ENCODE data around the gene CEACAM5. TPM values are rescaled to one million over a fixed set of nuclear protein-coding genes. Genes with fewer than 3 reads are reported as not detected.

The CEACAM5 gene
- total RNA-seq, 2 experiments from 2014 or later: not detected

GRCh38 chr19:41714598-41714997, 6.2 kb downstream of the CEACAM5 start:
- H3K27ac ChIP-seq (ENCODE audit: low read depth, low read length, poor library complexity, severe bottlenecking): no peak overlapping the region
- ChIA-PET POLR2A (no interaction called here), CTCF (ENCODE audit: unreplicated experiment) (no interaction called here)
- BruUV-seq (replicated peaks): no TSS peak
- H3K4me1 ChIP-seq (ENCODE audit: insufficient read depth, low read length, poor library complexity, severe bottlenecking): no peaks in the 10 kb centered on the region
- no peaks in the 10 kb centered on the region for H3K79me2 ChIP-seq (ENCODE audit: insufficient read depth, low read depth, low read length)
- H3K9me2 ChIP-seq (ENCODE audit: insufficient read depth, low read length): no peaks in the 10 kb centered on the region
- no peaks in the 10 kb centered on the region for H3K9me3 ChIP-seq (ENCODE audit: low read length)
- H3K4me3 ChIP-seq (ENCODE audit: low read depth, low read length, poor library complexity, severe bottlenecking): no peak overlapping the region
- H3K4me2 ChIP-seq (ENCODE audit: low read length): no peak overlapping the region
- TF ChIP-seq EZH2phosphoT487 (IDR thresholded peaks at IDR 0.05; ENCODE audit: borderline replicate concordance, low read depth, low read length): no peak
- no peak for TF ChIP-seq CTCF (conservative IDR thresholded peaks at IDR 0.05; ENCODE audit: low read length)
- intact Hi-C loops (cut with micrococcal nuclease; ENCODE audit: unreplicated experiment): no loop called here
- no peaks in the 10 kb centered on the region; the same call in 1 of the 2 replicates for H4K20me1 ChIP-seq (ENCODE audit: insufficient read depth, low read length)
- no peaks in the 10 kb centered on the region for H3K36me3 ChIP-seq (ENCODE audit: insufficient read depth, low read length)
- no peak overlapping the region for H2AFZ ChIP-seq (ENCODE audit: low read length)
- no peak for DNase-seq (ENCODE audit: low spot score)

GRCh38 chr19:41718761-41719160, 10.3 kb downstream of the CEACAM5 start:
- no peaks in the 10 kb centered on the region for H3K9me3 ChIP-seq (ENCODE audit: low read length)
- no peaks in the 10 kb centered on the region for H4K20me1 ChIP-seq (ENCODE audit: insufficient read depth, low read length)
- DNase-seq (ENCODE audit: low spot score): no peak
- POLR2A ChIA-PET: no interaction called here
- no TSS peak for BruUV-seq (replicated peaks)
- CTCF ChIA-PET (ENCODE audit: unreplicated experiment): no interaction called here
- H3K79me2 ChIP-seq (ENCODE audit: insufficient read depth, low read depth, low read length): no peaks in the 10 kb centered on the region
- no peak overlapping the region for H3K4me2 ChIP-seq (ENCODE audit: low read length)
- H3K36me3 ChIP-seq (ENCODE audit: insufficient read depth, low read length): no peaks in the 10 kb centered on the region
- TF ChIP-seq CTCF (conservative IDR thresholded peaks at IDR 0.05; ENCODE audit: low read length) (no peak), EZH2phosphoT487 (IDR thresholded peaks at IDR 0.05; ENCODE audit: borderline replicate concordance, low read depth, low read length) (no peak)
- no peaks in the 10 kb centered on the region for H3K4me1 ChIP-seq (ENCODE audit: insufficient read depth, low read length, poor library complexity, severe bottlenecking)
- H2AFZ ChIP-seq (ENCODE audit: low read length): no peak overlapping the region
- no peak overlapping the region for H3K27ac ChIP-seq (ENCODE audit: low read depth, low read length, poor library complexity, severe bottlenecking)
- intact Hi-C loops (cut with micrococcal nuclease; ENCODE audit: unreplicated experiment): no loop called here
- no peaks in the 10 kb centered on the region for H3K9me2 ChIP-seq (ENCODE audit: insufficient read depth, low read length)
- H3K4me3 ChIP-seq (ENCODE audit: low read depth, low read length, poor library complexity, severe bottlenecking): no peak overlapping the region

- TF ChIP-seq EZH2phosphoT487 (IDR thresholded peaks at IDR 0.05; ENCODE audit: borderline replicate concordance, low read depth, low read length) (no peak), CTCF (conservative IDR thresholded peaks at IDR 0.05; ENCODE audit: low read length) (no peak)
- H3K27ac ChIP-seq (ENCODE audit: low read depth, low read length, poor library complexity, severe bottlenecking): no peak overlapping the region
- intact Hi-C loops (cut with micrococcal nuclease; ENCODE audit: unreplicated experiment): no loop called here
- no peaks in the 10 kb centered on the region for H3K4me1 ChIP-seq (ENCODE audit: insufficient read depth, low read length, poor library complexity, severe bottlenecking)
- no peaks in the 10 kb centered on the region for H4K20me1 ChIP-seq (ENCODE audit: insufficient read depth, low read length)
- H3K79me2 ChIP-seq (ENCODE audit: insufficient read depth, low read depth, low read length): no peaks in the 10 kb centered on the region
- no peak overlapping the region for H3K4me3 ChIP-seq (ENCODE audit: low read depth, low read length, poor library complexity, severe bottlenecking)
- no peak overlapping the region for H2AFZ ChIP-seq (ENCODE audit: low read length)
- no peak for DNase-seq (ENCODE audit: low spot score)
- H3K9me2 ChIP-seq (ENCODE audit: insufficient read depth, low read length): no peaks in the 10 kb centered on the region
- no peaks in the 10 kb centered on the region for H3K9me3 ChIP-seq (ENCODE audit: low read length)
- ChIA-PET POLR2A (no interaction called here), CTCF (ENCODE audit: unreplicated experiment) (no interaction called here)
- no peak overlapping the region for H3K4me2 ChIP-seq (ENCODE audit: low read length)
- no TSS peak for BruUV-seq (replicated peaks)
- H3K36me3 ChIP-seq (ENCODE audit: insufficient read depth, low read length): no peaks in the 10 kb centered on the region
Measured at GRCh38 chr19:41720103-41720502, 11.7 kb downstream of the CEACAM5 start.

Data from OCI-LY7 (cell line).